NCI-H460 (cell line): ENCODE data around the gene MAP7D1. TPM values are rescaled to one million over a fixed set of nuclear protein-coding genes. Genes with fewer than 3 reads are reported as not detected.

Experiments
- DNase-seq: peaks from one replicate; pipeline ENCODE4 v3.0.0-alpha.2; 2016; ENCODE audit warnings: low read depth; ENCODE audit errors: extremely low read depth
- polyA plus RNA-seq: library from polyadenylated mRNA; depleted of rRNA; stranded (reverse); fragments of >200 nt; gene quantifications from 2 replicates; pipeline ENCODE4 v1.2.3, GENCODE V29; 2014; cell fraction: nucleus; rRNA removed
- total RNA-seq: library from RNA; depleted of rRNA; stranded (reverse); fragments of >200 nt; shearing (Covaris generic); gene quantifications from 2 replicates; pipeline ENCODE4 v1.2.3, GENCODE V29; 2014; rRNA removed

MAP7D1 gene
- 33.7 and 33.9 TPM in 2 replicates for total RNA-seq
- polyA plus RNA-seq: 41.3 and 69.0 TPM in 2 replicates

GRCh38 chr1:36155408-36156328, at the start of gene MAP7D1:
TSS of gene MAP7D1 (plus strand) at chr1:36156160. CDS start at chr1:36156418, 258 bp downstream.
- peak; percentile 58 for DNase-seq

- no peak for DNase-seq
Observed at GRCh38 chr1:36106269-36106668, 49.7 kb upstream of the MAP7D1 start.

GRCh38 chr1:36107394-36107793, 48.6 kb upstream of the MAP7D1 start:
- no peak for DNase-seq

- DNase-seq: no peak
Observed at GRCh38 chr1:36108314-36108713, 47.6 kb upstream of the MAP7D1 start.

GRCh38 chr1:36109041-36109679, 46.8 kb upstream of the MAP7D1 start:
- no peak for DNase-seq

GRCh38 chr1:36111151-36111550, 44.8 kb upstream of the MAP7D1 start:
- no peak for DNase-seq

- DNase-seq: no peak
Observed at GRCh38 chr1:36112823-36113222, 43.1 kb upstream of the MAP7D1 start.

- DNase-seq: no peak
Observed at GRCh38 chr1:36114371-36114770, 41.6 kb upstream of the MAP7D1 start.

- DNase-seq: no peak
Observed at GRCh38 chr1:36115200-36115669, 40.7 kb upstream of the MAP7D1 start.

GRCh38 chr1:36115931-36116330, 40.0 kb upstream of the MAP7D1 start:
- DNase-seq: no peak

GRCh38 chr1:36116901-36117300, 39.1 kb upstream of the MAP7D1 start:
- no peak for DNase-seq

- no peak for DNase-seq
Observed at GRCh38 chr1:36118447-36119204, 37.3 kb upstream of the MAP7D1 start.

- no peak for DNase-seq
Observed at GRCh38 chr1:36119456-36119855, 36.5 kb upstream of the MAP7D1 start.

GRCh38 chr1:36122062-36123030, 33.6 kb upstream of the MAP7D1 start:
- DNase-seq: no peak

GRCh38 chr1:36123356-36123755, 32.6 kb upstream of the MAP7D1 start:
- DNase-seq: no peak

- DNase-seq: no peak
Observed at GRCh38 chr1:36124404-36125128, 31.4 kb upstream of the MAP7D1 start.

GRCh38 chr1:36125129-36125991, 30.6 kb upstream of the MAP7D1 start, which contains the start of gene COL8A2:
TSS of gene COL8A2 (minus strand) at chr1:36125222. CDS start at chr1:36100242, 24,980 bp downstream.
- no peak for DNase-seq
